GM19463 (cell line): ENCODE results near the gene KLHL29.
"Not testable (repeated sequence)": the region's sequence is repeated elsewhere in the genome, so short reads cannot be mapped to it uniquely, and the experiment has no call there.

Experiments used
- ATAC-seq: cut with Tn5 transposase; IDR thresholded peaks from one replicate; pipeline ENCODE4 v1.9.1; 2021; ENCODE audit warnings: mild to moderate bottlenecking, moderate library complexity; ENCODE audit not compliant: unreplicated experiment

Gene KLHL29

DNA sequence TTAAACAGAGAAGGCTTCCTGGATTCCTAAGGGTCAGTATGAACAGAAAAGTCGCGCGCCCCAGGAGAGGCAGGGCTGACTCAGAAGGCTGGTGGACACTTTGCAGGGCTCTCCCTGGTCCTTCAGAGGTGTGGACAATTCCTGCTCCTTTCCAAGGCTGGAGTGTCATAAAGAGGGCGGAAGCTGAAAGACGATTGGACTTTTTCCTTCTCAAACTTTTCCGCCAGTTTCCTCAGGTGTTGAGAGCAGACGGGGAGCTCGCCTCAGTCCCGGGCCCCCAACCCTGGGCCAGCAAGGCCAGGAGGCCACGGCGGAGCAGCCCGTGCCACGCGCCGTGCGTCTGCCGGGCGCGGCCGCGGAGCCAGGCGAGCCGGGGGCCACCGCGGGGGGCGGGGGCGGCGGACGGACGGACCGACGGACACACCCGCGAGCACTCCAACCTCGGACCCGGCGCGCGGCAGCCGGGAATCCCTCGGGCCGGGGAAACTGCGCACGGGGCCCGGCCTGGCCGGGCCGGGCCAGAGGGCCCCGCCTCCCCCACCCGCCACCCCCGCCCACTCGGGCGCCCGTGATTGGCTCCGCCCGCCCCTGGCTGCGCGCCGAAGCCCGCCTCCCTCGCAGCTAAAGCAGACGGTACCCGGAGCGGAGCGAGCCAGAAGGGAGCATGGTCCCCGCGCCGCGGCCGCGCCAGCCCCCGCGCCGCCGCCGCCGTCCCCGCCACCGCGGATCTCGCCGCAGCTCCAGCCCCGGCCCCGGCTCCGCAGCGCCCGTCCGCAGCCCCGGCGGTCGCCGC, at the start of gene KLHL29:
Gene KLHL29, plus strand, starts transcription at position 629 of the 793 bp plus-strand sequence. CDS start 177,018 bp downstream, outside the sequence.
- ATAC-seq = peak; percentile 57

- ATAC-seq = no peak
Observed at GRCh38 chr2:23335550-23335949, 49.4 kb upstream of the KLHL29 start.

GRCh38 chr2:23342075-23342474, 42.9 kb upstream of the KLHL29 start:
- ATAC-seq = no peak

GRCh38 chr2:23346029-23346428, 39.0 kb upstream of the KLHL29 start:
- ATAC-seq = no peak

- no peak for ATAC-seq
Observed at GRCh38 chr2:23346781-23347180, 38.2 kb upstream of the KLHL29 start.

DNA sequence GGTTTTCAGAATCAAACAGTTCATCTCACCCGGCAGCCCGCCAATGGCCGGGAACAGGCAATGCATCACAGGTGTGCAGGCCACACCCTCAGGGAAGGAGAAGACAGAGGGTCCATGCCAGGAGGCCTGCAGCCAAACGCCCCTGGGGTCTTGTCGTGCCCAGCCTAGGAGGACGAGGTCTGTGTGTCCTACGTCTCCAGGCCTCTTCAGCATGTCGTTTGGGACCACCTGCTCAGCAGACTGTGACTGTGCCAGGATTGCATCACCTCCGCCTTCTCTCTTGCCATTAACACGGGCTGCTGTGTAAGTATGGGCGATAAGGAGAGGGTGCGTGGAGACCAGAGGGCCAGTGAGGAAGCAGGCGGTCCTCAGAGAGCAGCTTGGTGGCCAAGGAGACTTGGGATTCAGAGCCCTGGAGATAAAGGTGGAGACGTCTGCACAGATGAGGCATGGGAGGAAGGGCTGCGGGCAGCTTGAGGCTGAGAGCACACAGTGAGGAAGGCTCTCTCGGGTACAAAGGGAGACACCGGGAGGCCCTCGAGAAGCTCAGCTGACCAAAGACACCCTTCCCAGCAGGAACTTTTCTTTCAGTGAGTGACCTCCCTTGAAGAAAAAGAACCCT, 37.4 kb upstream of the KLHL29 start:
- no peak for ATAC-seq

DNA sequence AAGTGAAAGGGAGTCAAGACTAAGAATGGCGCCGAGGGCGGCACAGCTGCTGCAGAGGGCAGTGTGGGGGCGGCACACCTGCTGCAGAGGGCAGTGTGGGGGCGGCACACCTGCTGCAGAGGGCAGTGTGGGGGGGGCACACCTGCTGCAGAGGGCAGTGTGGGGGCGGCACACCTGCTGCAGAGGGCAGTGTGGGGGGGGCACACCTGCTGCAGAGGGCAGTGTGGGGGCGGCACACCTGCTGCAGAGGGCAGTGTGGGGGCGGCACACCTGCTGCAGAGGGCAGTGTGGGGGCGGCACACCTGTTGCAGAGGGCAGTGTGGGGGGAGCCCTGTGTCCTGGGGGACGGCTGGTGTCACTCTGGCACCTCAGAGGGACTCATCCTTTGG, 36.9 kb upstream of the KLHL29 start:
- ATAC-seq = not testable (repeated sequence)

DNA sequence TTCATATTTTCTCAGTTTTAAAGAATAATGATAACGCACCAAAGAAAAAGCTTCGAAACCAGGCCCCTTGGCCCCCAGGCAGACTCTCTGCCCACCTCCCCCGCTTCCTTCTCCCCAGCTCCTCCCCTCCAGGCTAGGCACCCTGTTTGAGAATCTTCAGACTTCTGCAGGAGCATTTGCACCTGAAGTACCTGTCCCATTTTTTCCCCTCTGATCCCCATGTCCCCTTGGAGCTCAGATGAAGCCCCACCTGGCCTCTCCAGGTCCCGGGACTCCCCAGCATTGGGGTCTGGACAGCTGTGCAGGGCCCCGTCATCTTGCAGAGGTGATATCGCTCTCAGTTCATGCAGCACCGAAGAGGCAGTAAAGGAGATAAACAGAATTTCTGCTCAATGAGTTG, 35.5 kb upstream of the KLHL29 start:
- no peak for ATAC-seq

GRCh38 chr2:23350041-23350791, 34.8 kb upstream of the KLHL29 start:
- no peak for ATAC-seq

DNA sequence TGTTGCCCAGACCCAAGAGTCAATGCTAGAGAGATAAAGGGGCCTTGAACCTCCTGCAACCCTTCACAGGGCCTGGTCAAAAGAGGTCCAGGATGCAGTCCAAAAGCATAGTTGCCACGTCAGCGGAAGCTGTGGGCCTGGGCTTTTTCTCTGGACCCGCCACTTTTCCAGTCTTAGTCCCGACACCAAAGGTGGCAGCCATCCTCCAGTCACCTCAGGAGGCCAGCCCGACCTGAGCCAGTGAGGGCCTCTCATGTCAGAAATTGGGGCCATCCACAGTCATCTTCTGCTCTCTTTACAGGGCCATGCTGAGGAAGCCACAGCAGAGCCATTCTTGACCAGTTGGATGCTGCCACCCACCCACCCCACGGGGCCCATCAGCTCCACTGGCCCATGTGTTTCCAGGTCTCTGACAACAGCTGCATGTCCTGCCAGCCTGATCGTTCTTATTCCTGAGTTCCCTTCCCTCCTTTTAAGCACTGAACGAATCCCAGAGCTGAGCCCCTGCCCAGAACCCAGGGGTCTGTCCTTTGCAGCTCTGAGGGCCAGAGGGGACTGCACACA, 34.1 kb upstream of the KLHL29 start:
- no peak for ATAC-seq

- ATAC-seq = peak; percentile 96
Observed at GRCh38 chr2:23351388-23352141, 33.4 kb upstream of the KLHL29 start.

DNA sequence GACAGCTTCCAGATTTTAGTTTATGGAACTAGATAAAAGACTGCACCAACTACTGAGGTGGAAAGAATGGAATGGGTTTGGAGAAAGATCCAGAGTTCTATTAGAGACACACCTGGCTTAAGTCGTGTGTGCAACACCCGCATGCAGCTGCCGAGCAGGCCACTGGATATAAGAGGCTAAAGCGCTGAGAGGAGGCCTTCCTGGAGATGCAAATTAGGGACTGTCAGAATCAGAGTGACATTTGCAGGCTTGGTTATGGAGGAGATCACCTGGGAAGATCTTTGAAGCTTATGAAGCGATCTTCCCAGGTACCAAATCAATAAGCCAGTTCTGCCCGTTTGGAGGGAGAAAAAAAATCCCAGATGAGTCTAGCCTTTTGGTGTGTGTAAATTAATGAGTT, 30.4 kb upstream of the KLHL29 start:
- ATAC-seq = peak; percentile 54

DNA sequence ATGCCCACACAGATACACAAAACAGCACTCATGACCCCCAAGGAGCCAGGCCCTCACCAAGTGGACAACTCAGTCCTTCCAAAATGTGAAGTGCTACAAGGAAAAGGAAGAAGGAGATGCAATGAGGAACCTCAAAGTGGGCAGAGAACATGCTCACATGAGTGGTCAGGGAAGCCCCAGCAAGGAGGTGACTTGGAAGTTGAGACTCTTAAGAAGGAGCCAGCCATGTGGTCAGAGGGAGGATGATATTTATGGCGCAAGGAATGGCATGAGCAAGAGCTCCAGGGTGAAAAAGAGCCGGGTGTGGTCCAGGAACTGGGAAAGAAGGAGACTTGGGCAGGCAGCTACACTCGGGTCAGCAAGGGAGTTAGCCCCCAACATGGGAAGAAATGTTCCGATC, 30.0 kb upstream of the KLHL29 start:
- ATAC-seq = no peak

GRCh38 chr2:23356711-23357110, 28.3 kb upstream of the KLHL29 start:
- ATAC-seq = no peak

GRCh38 chr2:23359631-23360567, 25.1 kb upstream of the KLHL29 start:
- no peak for ATAC-seq

DNA sequence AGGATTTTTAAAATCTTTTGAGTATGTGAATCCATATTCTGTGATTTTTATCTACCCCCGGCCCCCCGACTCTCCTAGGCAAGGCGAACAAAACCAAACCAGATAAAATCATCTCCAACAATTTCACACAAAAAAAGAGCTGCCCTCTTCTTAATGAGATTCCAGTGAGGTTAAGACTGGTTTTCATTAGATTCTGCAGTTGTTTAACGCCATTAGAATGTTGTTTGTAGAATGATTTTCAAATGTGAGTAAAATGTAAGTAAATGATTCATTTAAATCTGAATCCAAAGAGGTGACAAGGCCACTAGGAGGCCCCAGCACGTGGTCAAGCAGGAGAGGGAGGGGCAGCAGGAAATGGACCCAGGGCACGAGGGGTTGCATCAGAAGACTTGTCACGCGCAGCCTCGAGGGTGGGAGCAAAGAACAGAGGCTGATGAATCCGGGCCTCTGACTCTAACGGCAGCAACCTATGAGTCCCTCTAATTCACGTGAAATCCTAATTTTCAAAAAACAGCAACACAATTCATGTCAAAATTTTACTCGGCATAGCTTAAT, 24.3 kb upstream of the KLHL29 start:
- ATAC-seq = no peak

DNA sequence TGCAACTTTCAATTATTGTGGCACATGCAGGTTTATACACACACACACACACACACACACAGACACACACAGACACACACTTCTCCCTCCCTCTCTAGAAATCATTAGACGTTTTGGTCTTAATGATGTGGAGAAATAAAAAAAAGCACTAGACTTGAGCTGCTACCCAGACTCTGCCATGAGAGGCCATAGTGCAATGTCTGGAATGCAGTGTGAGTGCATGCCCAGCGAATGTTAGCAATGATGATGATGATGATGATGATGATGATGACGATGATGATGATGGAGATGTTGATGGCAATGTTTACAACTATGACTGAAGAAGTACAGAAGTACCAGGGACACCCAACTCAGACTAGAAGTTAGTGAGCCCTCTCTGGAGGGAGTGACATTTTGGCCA, 23.8 kb upstream of the KLHL29 start:
- ATAC-seq = no peak

DNA sequence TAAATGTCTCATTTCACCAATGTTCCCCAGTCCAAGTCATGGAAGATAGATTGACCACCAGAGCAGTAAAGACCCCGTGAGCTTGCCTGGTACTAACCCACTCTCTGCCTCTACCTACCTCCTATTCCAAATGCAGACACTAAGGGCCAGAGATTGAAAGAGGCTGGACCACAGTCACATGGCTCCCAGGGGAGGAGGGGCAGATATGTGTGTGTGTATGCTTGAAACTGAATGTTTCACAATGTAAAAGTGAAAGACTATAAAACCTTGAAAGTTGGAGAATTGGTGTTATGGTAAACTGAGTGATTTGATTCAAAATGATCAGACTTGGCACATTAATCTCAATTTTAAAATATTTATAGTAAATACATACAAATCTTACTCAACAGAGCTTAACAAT, 21.7 kb upstream of the KLHL29 start:
- ATAC-seq = no peak

GRCh38 chr2:23363831-23364230, 21.1 kb upstream of the KLHL29 start:
- ATAC-seq = no peak
